ENCODE results near the gene RECQL5.

GRCh38 chr17:75701288-75701687 is 34.3 kb upstream of the RECQL5 start:
- TF ChIP-seq CTCF (conservative IDR thresholded peaks at IDR 0.05): no peak
- no peak for TF ChIP-seq ZFX (IDR thresholded peaks at IDR 0.05)

Data from C4-2B (cell line).